Progenitor cell of endocrine pancreas (in vitro differentiated cells): ENCODE measurements around the gene MEPCE. TPM values are rescaled to one million over a fixed set of nuclear protein-coding genes. Genes with fewer than 3 reads are reported as not detected.
A peak's percentile ranks its signal among the peaks of the same experiment; 100 is the strongest.

Experiments
- DNase-seq: peaks from one replicate; pipeline ENCODE4 v3.0.0; 2021; ENCODE audit warnings: low spot score; ENCODE audit not compliant: unreplicated experiment
- H3K27ac Mint-ChIP-seq: 2 replicates; pipeline ENCODE4 v1.8.0; 2021; ENCODE audit warnings: mild to moderate bottlenecking, moderate library complexity, mixed read lengths
- H3K27me3 Mint-ChIP-seq: 2 replicates; pipeline ENCODE4 v1.8.0; 2021; ENCODE audit warnings: mixed read lengths
- H3K36me3 Mint-ChIP-seq: 2 replicates; pipeline ENCODE4 v1.8.0; 2022; ENCODE audit warnings: mixed read lengths; ENCODE audit not compliant: insufficient read depth
- H3K4me1 Mint-ChIP-seq: 2 replicates; pipeline ENCODE4 v1.8.0; 2021; ENCODE audit warnings: low read depth, mixed read lengths
- H3K4me3 Mint-ChIP-seq: 2 replicates; pipeline ENCODE4 v1.8.0; 2021; ENCODE audit warnings: low read depth, mild to moderate bottlenecking, moderate library complexity, mixed read lengths
- H3K9me3 Mint-ChIP-seq: 2 replicates; pipeline ENCODE4 v1.8.0; 2021; ENCODE audit warnings: low read depth, mixed read lengths
- total RNA-seq: library from RNA; stranded (reverse); gene quantifications from 2 replicates; pipeline ENCODE4 v1.2.1, GENCODE V29; 2021
- TF ChIP-seq, protein P1 (sequence below): fragments of 200-600 bp; sonication (generic); IDR thresholded peaks from one replicate; pipeline ENCODE4 v1.5.0; 2021; ENCODE audit warnings: antibody characterized with exemption, mild to moderate bottlenecking; ENCODE audit not compliant: unreplicated experiment

The MEPCE gene
- total RNA-seq, 1 donor from 2014 or later = 35.4 TPM

DNA sequence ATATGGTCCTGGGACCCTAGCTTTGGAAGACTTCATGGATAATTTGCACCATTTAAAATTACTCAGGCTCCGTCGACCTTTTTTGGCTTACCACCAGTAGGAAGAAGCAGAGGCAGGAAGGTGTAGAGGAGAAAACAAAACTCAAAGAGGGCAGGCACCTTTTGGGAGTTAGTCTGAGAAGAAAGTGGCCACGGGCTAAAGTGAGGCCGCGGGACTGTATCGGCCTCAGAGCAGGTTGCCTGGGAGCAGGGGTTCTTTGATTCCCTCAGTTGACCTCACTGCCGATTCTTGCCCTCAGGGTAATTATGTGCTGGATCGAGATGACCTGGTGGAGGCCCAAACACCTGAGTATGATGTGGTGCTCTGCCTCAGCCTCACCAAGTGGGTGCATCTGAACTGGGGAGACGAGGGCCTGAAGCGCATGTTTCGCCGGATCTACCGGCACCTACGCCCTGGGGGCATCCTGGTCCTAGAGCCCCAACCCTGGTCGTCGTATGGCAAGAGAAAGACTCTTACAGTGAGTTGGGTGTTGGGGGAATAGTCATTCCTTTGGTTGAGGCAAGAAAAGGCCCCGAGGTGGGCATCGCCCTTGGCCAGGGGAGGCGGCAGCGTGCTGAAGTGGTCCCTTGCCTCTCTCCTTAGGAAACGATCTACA is 3.1 kb downstream of the MEPCE start:
- no peak for DNase-seq
- peaks cover 29% of the 10 kb centered on the region for H3K4me1 Mint-ChIP-seq
- peaks cover 10% of the 10 kb centered on the region for H3K36me3 Mint-ChIP-seq
- H3K27ac Mint-ChIP-seq = peak overlapping the region; percentile 59
- H3K9me3 Mint-ChIP-seq = no peaks in the 10 kb centered on the region
- TF ChIP-seq, protein P1, sequence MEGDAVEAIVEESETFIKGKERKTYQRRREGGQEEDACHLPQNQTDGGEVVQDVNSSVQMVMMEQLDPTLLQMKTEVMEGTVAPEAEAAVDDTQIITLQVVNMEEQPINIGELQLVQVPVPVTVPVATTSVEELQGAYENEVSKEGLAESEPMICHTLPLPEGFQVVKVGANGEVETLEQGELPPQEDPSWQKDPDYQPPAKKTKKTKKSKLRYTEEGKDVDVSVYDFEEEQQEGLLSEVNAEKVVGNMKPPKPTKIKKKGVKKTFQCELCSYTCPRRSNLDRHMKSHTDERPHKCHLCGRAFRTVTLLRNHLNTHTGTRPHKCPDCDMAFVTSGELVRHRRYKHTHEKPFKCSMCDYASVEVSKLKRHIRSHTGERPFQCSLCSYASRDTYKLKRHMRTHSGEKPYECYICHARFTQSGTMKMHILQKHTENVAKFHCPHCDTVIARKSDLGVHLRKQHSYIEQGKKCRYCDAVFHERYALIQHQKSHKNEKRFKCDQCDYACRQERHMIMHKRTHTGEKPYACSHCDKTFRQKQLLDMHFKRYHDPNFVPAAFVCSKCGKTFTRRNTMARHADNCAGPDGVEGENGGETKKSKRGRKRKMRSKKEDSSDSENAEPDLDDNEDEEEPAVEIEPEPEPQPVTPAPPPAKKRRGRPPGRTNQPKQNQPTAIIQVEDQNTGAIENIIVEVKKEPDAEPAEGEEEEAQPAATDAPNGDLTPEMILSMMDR = no peak
- H3K4me3 Mint-ChIP-seq = no peak overlapping the region
- H3K27me3 Mint-ChIP-seq = no peaks in the 10 kb centered on the region

- H3K27me3 Mint-ChIP-seq = no peaks in the 10 kb centered on the region
- H3K36me3 Mint-ChIP-seq = peaks cover 10% of the 10 kb centered on the region
- no peak for DNase-seq
- peaks cover 30% of the 10 kb centered on the region for H3K4me1 Mint-ChIP-seq
- H3K27ac Mint-ChIP-seq = peak overlapping the region; percentile 59
- H3K4me3 Mint-ChIP-seq = no peak overlapping the region
- no peaks in the 10 kb centered on the region for H3K9me3 Mint-ChIP-seq
- TF ChIP-seq, protein P1 = no peak
Measured at GRCh38 chr7:100433276-100433591, 3.6 kb downstream of the MEPCE start.

DNA sequence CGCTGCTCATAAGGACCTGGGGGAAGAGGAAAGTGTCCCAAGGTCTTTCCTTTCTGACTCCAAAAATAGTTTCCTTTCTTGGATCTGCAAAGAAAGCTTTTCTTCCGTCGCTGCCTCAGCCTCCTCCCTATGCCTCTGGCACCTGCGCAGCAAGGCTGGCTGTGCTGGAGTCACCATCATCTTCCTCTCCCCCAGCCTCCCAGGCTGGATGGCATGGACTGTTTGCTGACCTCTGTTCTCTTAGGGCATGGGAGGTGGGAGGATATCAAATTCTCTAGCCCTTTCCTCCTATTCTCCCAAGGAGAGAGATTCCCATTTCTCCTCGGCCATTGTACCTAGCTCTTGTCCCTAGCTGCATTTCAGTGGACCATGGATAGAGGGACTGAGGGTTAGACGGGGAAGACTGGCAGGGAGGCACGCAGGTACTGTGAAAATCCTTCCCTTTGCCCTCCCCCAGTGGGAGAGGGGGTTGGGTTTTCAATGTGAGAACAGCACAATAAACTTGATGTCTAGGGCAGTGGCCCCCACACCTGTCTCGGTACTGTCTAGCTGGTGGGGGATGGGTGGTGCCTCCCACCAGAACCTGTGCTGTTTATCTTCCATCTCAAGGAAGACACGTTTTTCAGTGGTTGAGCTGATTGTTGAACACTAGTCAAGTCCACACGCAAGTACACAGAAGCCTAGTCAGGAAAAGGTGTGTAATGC is 4.1 kb downstream of the MEPCE start:
- H3K27ac Mint-ChIP-seq = no peak overlapping the region
- no peaks in the 10 kb centered on the region for H3K27me3 Mint-ChIP-seq
- no peak for DNase-seq
- peaks cover 31% of the 10 kb centered on the region for H3K4me1 Mint-ChIP-seq
- H3K9me3 Mint-ChIP-seq = no peaks in the 10 kb centered on the region
- TF ChIP-seq, protein P1 = no peak
- H3K36me3 Mint-ChIP-seq = peaks cover 10% of the 10 kb centered on the region
- peak overlapping the region; percentile 80 for H3K4me3 Mint-ChIP-seq

GRCh38 chr7:100434297-100435144 is 4.9 kb downstream of the MEPCE start:
- H3K4me1 Mint-ChIP-seq = peaks cover 31% of the 10 kb centered on the region
- peak overlapping the region; percentile 91 for H3K27ac Mint-ChIP-seq
- peaks cover 10% of the 10 kb centered on the region for H3K36me3 Mint-ChIP-seq
- H3K4me3 Mint-ChIP-seq = peak overlapping the region; percentile 80
- H3K9me3 Mint-ChIP-seq = no peaks in the 10 kb centered on the region
- TF ChIP-seq, protein P1 = no peak
- DNase-seq = no peak
- H3K27me3 Mint-ChIP-seq = no peaks in the 10 kb centered on the region
